ENCODE measurements around the gene TOR4A. TPM values are rescaled to one million over a fixed set of nuclear protein-coding genes. Genes with fewer than 3 reads are reported as not detected.
"Not testable (repeated sequence)": the region's sequence is repeated elsewhere in the genome, so short reads cannot be mapped to it uniquely, and the experiment has no call there.

TOR4A gene
- polyA plus RNA-seq, 2 donors, result 1.5 to 4.3 TPM

DNA sequence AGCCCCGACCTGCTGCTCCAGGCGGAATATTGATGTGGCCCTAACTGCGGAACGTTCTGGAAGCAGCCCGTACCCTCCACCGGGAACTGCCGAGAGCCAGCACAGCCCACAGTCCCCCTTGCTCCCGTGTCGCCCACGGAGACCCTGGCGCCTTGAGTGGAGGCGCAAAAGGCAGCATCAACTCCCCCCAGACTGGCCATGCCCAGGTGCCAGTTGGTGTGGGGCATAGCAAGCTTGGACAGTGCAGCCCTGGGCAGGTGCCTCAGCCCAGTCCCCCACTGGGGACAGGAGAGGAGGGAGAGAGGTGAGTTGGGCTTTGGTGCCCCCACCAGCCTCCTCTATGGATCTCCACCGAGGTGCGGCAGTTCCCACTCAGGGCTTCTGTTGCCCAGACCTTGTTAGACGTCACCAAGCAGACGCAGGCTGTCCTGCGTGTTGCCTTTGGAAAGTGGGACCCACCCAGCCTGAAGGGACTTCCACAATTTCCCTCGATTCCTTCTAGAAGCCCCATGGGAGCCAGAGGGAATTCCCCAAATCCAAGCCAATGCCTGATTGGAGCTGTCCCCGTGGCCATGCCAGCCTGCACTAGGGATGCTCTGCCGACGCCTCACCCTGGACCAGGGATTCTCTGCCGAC, 44.3 kb downstream of the TOR4A start:
- no peaks in the 10 kb centered on the region for H3K9me3 ChIP-seq (ENCODE audit: control insufficient read depth in 2 of 2, insufficient read depth in 1 of 2, low read depth in 1 of 2, low read length in 1 of 2)
- no peak overlapping the region for H3K4me3 ChIP-seq (ENCODE audit: low read depth in 1 of 2, low read length in 2 of 2)
- no peak overlapping the region for H3K27ac ChIP-seq (ENCODE audit: low read depth in 2 of 2, low read length in 1 of 2)
- WGBS, 2 donors, result 89 to 90% methylated on average over 22 of the region's 22 CpGs
- H3K4me1 ChIP-seq (ENCODE audit: control insufficient read depth in 2 of 2, insufficient read depth in 2 of 2, low read length in 1 of 2), result peaks cover 0 to 4% of the 10 kb centered on the region in 2 donors
- H3K27me3 ChIP-seq (ENCODE audit: control insufficient read depth in 1 of 2, insufficient read depth in 2 of 2, low read length in 2 of 2), result no peaks in the 10 kb centered on the region
- no peaks in the 10 kb centered on the region for H3K36me3 ChIP-seq (ENCODE audit: control insufficient read depth in 2 of 2, insufficient read depth in 2 of 2, low read length in 1 of 2)

- 95 to 96% methylated on average over 35 to 37 of the region's 37 CpGs for WGBS, 2 donors
- H3K27me3 ChIP-seq (ENCODE audit: control insufficient read depth in 1 of 2, insufficient read depth in 2 of 2, low read length in 2 of 2), result no peaks in the 10 kb centered on the region
- no peak overlapping the region for H3K4me3 ChIP-seq (ENCODE audit: low read depth in 1 of 2, low read length in 2 of 2)
- no peak overlapping the region for H3K27ac ChIP-seq (ENCODE audit: low read depth in 2 of 2, low read length in 1 of 2)
- H3K36me3 ChIP-seq (ENCODE audit: control insufficient read depth in 2 of 2, insufficient read depth in 2 of 2, low read length in 1 of 2), result no peaks in the 10 kb centered on the region
- peaks cover 0 to 4% of the 10 kb centered on the region in 2 donors for H3K4me1 ChIP-seq (ENCODE audit: control insufficient read depth in 2 of 2, insufficient read depth in 2 of 2, low read length in 1 of 2)
- no peaks in the 10 kb centered on the region for H3K9me3 ChIP-seq (ENCODE audit: control insufficient read depth in 2 of 2, insufficient read depth in 1 of 2, low read depth in 1 of 2, low read length in 1 of 2)
Observed at GRCh38 chr9:137323531-137324331, 46.2 kb downstream of the TOR4A start.

DNA sequence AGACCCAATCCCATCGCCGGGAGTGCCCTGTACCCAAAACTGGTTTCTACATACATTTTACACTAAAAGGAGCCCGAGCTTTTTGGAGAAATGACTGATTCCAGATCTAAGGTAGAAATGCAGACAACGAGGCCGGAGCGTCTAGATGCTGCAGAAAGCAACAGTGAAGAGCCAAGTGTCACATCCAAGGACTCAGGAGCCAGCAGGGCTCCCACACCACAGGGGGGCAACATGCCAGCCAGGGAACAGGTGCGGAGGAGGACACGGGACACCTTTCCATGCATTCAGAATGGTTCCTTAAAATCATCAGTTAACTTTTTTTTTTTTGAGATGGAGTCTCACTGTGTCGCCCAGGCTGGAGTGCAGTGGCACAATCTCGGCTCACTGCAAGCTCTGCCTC, 47.6 kb downstream of the TOR4A start:
- no peaks in the 10 kb centered on the region for H3K36me3 ChIP-seq (ENCODE audit: control insufficient read depth in 2 of 2, insufficient read depth in 2 of 2, low read length in 1 of 2)
- no peak overlapping the region for H3K4me3 ChIP-seq (ENCODE audit: low read depth in 1 of 2, low read length in 2 of 2)
- H3K27me3 ChIP-seq (ENCODE audit: control insufficient read depth in 1 of 2, insufficient read depth in 2 of 2, low read length in 2 of 2), result no peaks in the 10 kb centered on the region
- peaks cover 0 to 4% of the 10 kb centered on the region in 2 donors for H3K4me1 ChIP-seq (ENCODE audit: control insufficient read depth in 2 of 2, insufficient read depth in 2 of 2, low read length in 1 of 2)
- WGBS, 2 donors, result 93 to 96% methylated on average over 10 of the region's 10 CpGs
- no peaks in the 10 kb centered on the region for H3K9me3 ChIP-seq (ENCODE audit: control insufficient read depth in 2 of 2, insufficient read depth in 1 of 2, low read depth in 1 of 2, low read length in 1 of 2)
- H3K27ac ChIP-seq (ENCODE audit: low read depth in 2 of 2, low read length in 1 of 2), result no peak overlapping the region

DNA sequence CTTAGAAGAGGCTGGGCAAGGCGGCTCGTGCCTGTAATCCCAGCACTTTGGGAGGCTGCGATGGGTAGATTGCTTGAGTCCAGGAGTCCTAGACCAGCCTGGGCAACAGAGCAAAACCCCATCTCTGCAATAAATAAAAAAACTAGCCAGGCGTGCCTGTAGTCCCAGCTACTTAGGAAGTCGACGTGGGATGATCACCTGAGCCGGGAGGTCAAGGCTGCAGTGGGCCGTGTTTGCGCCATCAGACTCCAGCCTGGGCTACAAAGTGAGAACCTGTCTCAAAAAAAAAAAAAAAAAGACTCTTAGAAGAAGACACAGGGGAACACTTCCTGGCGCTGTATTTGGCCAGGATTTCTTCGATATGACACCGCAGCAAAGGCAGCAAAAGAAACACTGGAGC, 48.3 kb downstream of the TOR4A start:
- 96 to 97% methylated on average over 12 of the region's 12 CpGs for WGBS, 2 donors
- Histone ChIP-seq H3K4me1 (ENCODE audit: control insufficient read depth in 2 of 2, insufficient read depth in 2 of 2, low read length in 1 of 2) (peaks cover 0 to 2% of the 10 kb centered on the region in 2 donors), H3K9me3 (ENCODE audit: control insufficient read depth in 2 of 2, insufficient read depth in 1 of 2, low read depth in 1 of 2, low read length in 1 of 2) (no peaks in the 10 kb centered on the region), H3K36me3 (ENCODE audit: control insufficient read depth in 2 of 2, insufficient read depth in 2 of 2, low read length in 1 of 2) (no peaks in the 10 kb centered on the region), H3K27me3 (ENCODE audit: control insufficient read depth in 1 of 2, insufficient read depth in 2 of 2, low read length in 2 of 2) (no peaks in the 10 kb centered on the region), H3K27ac (ENCODE audit: low read depth in 2 of 2, low read length in 1 of 2) (no peak overlapping the region), H3K4me3 (ENCODE audit: low read depth in 1 of 2, low read length in 2 of 2) (no peak overlapping the region)

GRCh38 chr9:137326445-137327065, 49.0 kb downstream of the TOR4A start:
- Histone ChIP-seq H3K27me3 (ENCODE audit: control insufficient read depth in 1 of 2, insufficient read depth in 2 of 2, low read length in 2 of 2) (no peaks in the 10 kb centered on the region), H3K36me3 (ENCODE audit: control insufficient read depth in 2 of 2, insufficient read depth in 2 of 2, low read length in 1 of 2) (no peaks in the 10 kb centered on the region), H3K4me1 (ENCODE audit: control insufficient read depth in 2 of 2, insufficient read depth in 2 of 2, low read length in 1 of 2) (no peaks in the 10 kb centered on the region), H3K4me3 (ENCODE audit: low read depth in 1 of 2, low read length in 2 of 2) (no peak overlapping the region), H3K27ac (ENCODE audit: low read depth in 2 of 2, low read length in 1 of 2) (no peak overlapping the region), H3K9me3 (ENCODE audit: control insufficient read depth in 2 of 2, insufficient read depth in 1 of 2, low read depth in 1 of 2, low read length in 1 of 2) (no peaks in the 10 kb centered on the region)
- 79 to 84% methylated on average over 19 of the region's 19 CpGs for WGBS, 2 donors

DNA sequence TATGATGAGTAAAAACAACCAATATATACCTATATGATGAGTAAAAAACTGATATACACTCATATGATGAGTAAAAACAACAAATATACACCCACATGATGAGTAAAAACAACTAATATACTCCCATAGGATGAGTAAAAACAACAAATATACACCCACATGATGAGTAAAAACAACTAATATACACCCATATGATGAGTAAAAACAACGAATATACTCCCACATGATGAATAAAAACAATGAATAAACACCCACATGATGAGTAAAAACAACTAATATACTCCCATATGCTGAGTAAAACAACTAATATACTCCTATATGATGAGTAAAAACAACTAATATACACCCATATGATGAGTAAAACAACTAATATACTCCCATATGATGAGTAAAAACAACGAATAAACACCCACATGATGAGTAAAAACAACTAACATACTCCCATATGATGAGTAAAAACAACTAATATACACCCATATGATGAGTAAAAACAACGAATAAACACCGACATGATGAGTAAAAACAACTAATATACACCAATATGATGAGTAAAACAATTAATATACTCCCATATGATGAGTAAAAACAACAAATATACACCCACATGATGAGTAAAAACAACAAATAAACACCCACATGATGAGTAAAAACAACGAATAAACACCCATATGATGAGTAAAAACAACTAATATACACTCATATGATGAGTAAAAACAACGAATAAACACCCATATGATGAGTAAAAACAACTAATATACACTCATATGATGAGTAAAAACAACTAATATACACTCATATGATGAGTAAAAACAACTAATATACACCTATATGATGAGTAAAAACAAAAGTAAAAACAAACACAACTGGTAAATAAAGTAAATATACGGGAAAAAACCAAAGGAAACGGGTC, 50.4 kb downstream of the TOR4A start:
- not testable (repeated sequence) for H3K4me1 ChIP-seq (ENCODE audit: control insufficient read depth in 2 of 2, insufficient read depth in 2 of 2, low read length in 1 of 2); H3K27me3 ChIP-seq (ENCODE audit: control insufficient read depth in 1 of 2, insufficient read depth in 2 of 2, low read length in 2 of 2); H3K36me3 ChIP-seq (ENCODE audit: control insufficient read depth in 2 of 2, insufficient read depth in 2 of 2, low read length in 1 of 2); H3K4me3 ChIP-seq (ENCODE audit: low read depth in 1 of 2, low read length in 2 of 2); H3K9me3 ChIP-seq (ENCODE audit: control insufficient read depth in 2 of 2, insufficient read depth in 1 of 2, low read depth in 1 of 2, low read length in 1 of 2); H3K27ac ChIP-seq (ENCODE audit: low read depth in 2 of 2, low read length in 1 of 2)
- WGBS, 2 donors, result 76% methylated on average over 8 of the region's 8 CpGs

GRCh38 chr9:137329590-137329989, 52.1 kb downstream of the TOR4A start:
- not testable (repeated sequence) for H3K36me3 ChIP-seq (ENCODE audit: control insufficient read depth in 2 of 2, insufficient read depth in 2 of 2, low read length in 1 of 2); H3K4me3 ChIP-seq (ENCODE audit: low read depth in 1 of 2, low read length in 2 of 2); H3K27me3 ChIP-seq (ENCODE audit: control insufficient read depth in 1 of 2, insufficient read depth in 2 of 2, low read length in 2 of 2); H3K27ac ChIP-seq (ENCODE audit: low read depth in 2 of 2, low read length in 1 of 2); H3K4me1 ChIP-seq (ENCODE audit: control insufficient read depth in 2 of 2, insufficient read depth in 2 of 2, low read length in 1 of 2); H3K9me3 ChIP-seq (ENCODE audit: control insufficient read depth in 2 of 2, insufficient read depth in 1 of 2, low read depth in 1 of 2, low read length in 1 of 2)
- 69 to 70% methylated on average over 21 to 24 of the region's 26 CpGs for WGBS, 2 donors

GRCh38 chr9:137330689-137331088, 53.2 kb downstream of the TOR4A start:
- 83 to 85% methylated on average over 6 of the region's 6 CpGs for WGBS, 2 donors

GRCh38 chr9:137331929-137332328, 54.4 kb downstream of the TOR4A start:
- no peaks in the 10 kb centered on the region for H3K4me1 ChIP-seq (ENCODE audit: control insufficient read depth in 2 of 2, insufficient read depth in 2 of 2, low read length in 1 of 2)
- no peaks in the 10 kb centered on the region for H3K27me3 ChIP-seq (ENCODE audit: control insufficient read depth in 1 of 2, insufficient read depth in 2 of 2, low read length in 2 of 2)
- H3K4me3 ChIP-seq (ENCODE audit: low read depth in 1 of 2, low read length in 2 of 2), result no peak overlapping the region
- H3K9me3 ChIP-seq (ENCODE audit: control insufficient read depth in 2 of 2, insufficient read depth in 1 of 2, low read depth in 1 of 2, low read length in 1 of 2), result no peaks in the 10 kb centered on the region
- no peaks in the 10 kb centered on the region for H3K36me3 ChIP-seq (ENCODE audit: control insufficient read depth in 2 of 2, insufficient read depth in 2 of 2, low read length in 1 of 2)
- 94 to 95% methylated on average over 9 of the region's 9 CpGs for WGBS, 2 donors
- H3K27ac ChIP-seq (ENCODE audit: low read depth in 2 of 2, low read length in 1 of 2), result no peak overlapping the region

More at GRCh38 chr9:137330689-137331088, 53.2 kb downstream of the TOR4A start:
- H3K4me1 ChIP-seq (ENCODE audit: control insufficient read depth in 2 of 2, insufficient read depth in 2 of 2, low read length in 1 of 2), result no peaks in the 10 kb centered on the region
- no peaks in the 10 kb centered on the region for H3K36me3 ChIP-seq (ENCODE audit: control insufficient read depth in 2 of 2, insufficient read depth in 2 of 2, low read length in 1 of 2)
- no peaks in the 10 kb centered on the region for H3K9me3 ChIP-seq (ENCODE audit: control insufficient read depth in 2 of 2, insufficient read depth in 1 of 2, low read depth in 1 of 2, low read length in 1 of 2)
- H3K4me3 ChIP-seq (ENCODE audit: low read depth in 1 of 2, low read length in 2 of 2), result no peak overlapping the region
- no peaks in the 10 kb centered on the region for H3K27me3 ChIP-seq (ENCODE audit: control insufficient read depth in 1 of 2, insufficient read depth in 2 of 2, low read length in 2 of 2)
- no peak overlapping the region for H3K27ac ChIP-seq (ENCODE audit: low read depth in 2 of 2, low read length in 1 of 2)

All from esophagus (tissue), 2 donors.